ENCODE data around the gene FLYWCH2. TPM values are rescaled to one million over a fixed set of nuclear protein-coding genes. Genes with fewer than 3 reads are reported as not detected.
A peak's percentile ranks its signal among the peaks of the same experiment; 100 is the strongest.

Gene FLYWCH2
- total and polyA plus RNA-seq, 2 of the 13 experiments (the other 11 are each of a cell fraction or from before 2014, with no cell fraction given) = 16.9 to 19.8 TPM

DNA sequence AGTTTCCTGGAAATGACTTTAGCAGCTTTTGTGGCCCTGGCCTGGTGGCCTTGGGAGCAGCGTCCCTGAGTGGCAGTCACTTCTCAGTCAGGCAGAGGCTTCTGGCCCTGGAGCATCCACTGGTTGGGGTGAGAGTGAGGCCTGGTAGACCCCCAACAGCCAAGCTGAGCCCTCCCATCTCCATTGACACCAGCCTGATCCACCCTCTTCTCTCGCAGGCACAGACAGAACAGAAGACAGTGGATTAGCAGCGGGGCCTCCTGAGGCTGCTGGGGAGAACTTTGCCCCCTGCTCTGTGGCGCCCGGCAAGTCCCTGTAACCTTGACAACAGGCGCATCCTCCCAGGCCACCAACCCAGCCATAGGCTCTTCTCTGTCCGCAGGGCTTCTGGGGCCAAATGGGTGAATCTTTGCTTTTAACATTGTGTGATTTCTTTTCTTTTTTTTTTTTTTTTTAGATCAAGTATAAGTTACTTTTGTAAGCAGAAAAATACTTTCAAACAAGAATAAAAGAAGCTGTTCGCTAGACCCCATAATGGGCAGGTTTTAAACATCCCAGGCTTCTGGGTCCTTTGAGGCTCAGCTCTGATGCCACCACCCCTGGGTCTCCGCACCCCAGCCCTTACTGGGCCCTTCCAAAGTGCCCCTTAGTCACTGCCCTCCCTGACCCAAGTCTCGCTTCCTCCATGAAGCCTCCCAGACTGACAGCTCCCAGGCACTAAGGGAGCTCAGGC, 16.0 kb downstream of the FLYWCH2 start (continued):
- TF ChIP-seq, protein P1, sequence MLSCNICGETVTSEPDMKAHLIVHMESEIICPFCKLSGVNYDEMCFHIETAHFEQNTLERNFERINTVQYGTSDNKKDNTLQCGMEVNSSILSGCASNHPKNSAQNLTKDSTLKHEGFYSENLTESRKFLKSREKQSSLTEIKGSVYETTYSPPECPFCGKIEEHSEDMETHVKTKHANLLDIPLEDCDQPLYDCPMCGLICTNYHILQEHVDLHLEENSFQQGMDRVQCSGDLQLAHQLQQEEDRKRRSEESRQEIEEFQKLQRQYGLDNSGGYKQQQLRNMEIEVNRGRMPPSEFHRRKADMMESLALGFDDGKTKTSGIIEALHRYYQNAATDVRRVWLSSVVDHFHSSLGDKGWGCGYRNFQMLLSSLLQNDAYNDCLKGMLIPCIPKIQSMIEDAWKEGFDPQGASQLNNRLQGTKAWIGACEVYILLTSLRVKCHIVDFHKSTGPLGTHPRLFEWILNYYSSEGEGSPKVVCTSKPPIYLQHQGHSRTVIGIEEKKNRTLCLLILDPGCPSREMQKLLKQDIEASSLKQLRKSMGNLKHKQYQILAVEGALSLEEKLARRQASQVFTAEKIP (CRISPR knock-in tag; IDR thresholded peaks at IDR 0.05; ENCODE audit: borderline replicate concordance) = no peak
- TF ChIP-seq ZNF605 (CRISPR knock-in tag; IDR thresholded peaks at IDR 0.05) = no peak
- peak; percentile 62 for TF ChIP-seq ZFY (CRISPR knock-in tag; IDR thresholded peaks at IDR 0.05)
- TF ChIP-seq SNAPC2 (CRISPR knock-in tag; IDR thresholded peaks at IDR 0.05) = no peak
- TF ChIP-seq GFI1 (CRISPR knock-in tag; IDR thresholded peaks at IDR 0.05; ENCODE audit: borderline replicate concordance) = 0 out of 2 replicates have a peak, but pooled peaks have one; percentile 15
- TF ChIP-seq EEA1 (CRISPR knock-in tag; IDR thresholded peaks at IDR 0.05; ENCODE audit: borderline replicate concordance) = no peak
- peak; percentile 32 for TF ChIP-seq XRCC5 (optimal IDR thresholded peaks at IDR 0.05; ENCODE audit: low read length)
- no peak for TF ChIP-seq ZNF788 (CRISPR knock-in tag; IDR thresholded peaks at IDR 0.05; ENCODE audit: borderline replicate concordance)
- TF ChIP-seq JDP2 (CRISPR knock-in tag; IDR thresholded peaks at IDR 0.05; ENCODE audit: borderline replicate concordance) = no peak
- TF ChIP-seq SMAD3 (CRISPR knock-in tag; IDR thresholded peaks at IDR 0.05) = 0 out of 2 replicates have a peak, but pooled peaks have one; percentile 42
- peak; percentile 29; the same call in 1 of the 2 replicates for TF ChIP-seq SALL1 (CRISPR knock-in tag; IDR thresholded peaks at IDR 0.05)
- no peak for TF ChIP-seq KDM4B (CRISPR knock-in tag; IDR thresholded peaks at IDR 0.05)
- no peak for TF ChIP-seq MIXL1 (CRISPR knock-in tag; IDR thresholded peaks at IDR 0.05)
- TF ChIP-seq, protein P2, sequence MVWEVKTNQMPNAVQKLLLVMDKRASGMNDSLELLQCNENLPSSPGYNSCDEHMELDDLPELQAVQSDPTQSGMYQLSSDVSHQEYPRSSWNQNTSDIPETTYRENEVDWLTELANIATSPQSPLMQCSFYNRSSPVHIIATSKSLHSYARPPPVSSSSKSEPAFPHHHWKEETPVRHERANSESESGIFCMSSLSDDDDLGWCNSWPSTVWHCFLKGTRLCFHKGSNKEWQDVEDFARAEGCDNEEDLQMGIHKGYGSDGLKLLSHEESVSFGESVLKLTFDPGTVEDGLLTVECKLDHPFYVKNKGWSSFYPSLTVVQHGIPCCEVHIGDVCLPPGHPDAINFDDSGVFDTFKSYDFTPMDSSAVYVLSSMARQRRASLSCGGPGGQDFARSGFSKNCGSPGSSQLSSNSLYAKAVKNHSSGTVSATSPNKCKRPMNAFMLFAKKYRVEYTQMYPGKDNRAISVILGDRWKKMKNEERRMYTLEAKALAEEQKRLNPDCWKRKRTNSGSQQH (CRISPR knock-in tag; IDR thresholded peaks at IDR 0.05; ENCODE audit: low read depth) = peak; percentile 56; the same call in 1 of the 2 replicates
- TF ChIP-seq, protein P3, sequence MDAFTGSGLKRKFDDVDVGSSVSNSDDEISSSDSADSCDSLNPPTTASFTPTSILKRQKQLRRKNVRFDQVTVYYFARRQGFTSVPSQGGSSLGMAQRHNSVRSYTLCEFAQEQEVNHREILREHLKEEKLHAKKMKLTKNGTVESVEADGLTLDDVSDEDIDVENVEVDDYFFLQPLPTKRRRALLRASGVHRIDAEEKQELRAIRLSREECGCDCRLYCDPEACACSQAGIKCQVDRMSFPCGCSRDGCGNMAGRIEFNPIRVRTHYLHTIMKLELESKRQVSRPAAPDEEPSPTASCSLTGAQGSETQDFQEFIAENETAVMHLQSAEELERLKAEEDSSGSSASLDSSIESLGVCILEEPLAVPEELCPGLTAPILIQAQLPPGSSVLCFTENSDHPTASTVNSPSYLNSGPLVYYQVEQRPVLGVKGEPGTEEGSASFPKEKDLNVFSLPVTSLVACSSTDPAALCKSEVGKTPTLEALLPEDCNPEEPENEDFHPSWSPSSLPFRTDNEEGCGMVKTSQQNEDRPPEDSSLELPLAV (CRISPR knock-in tag; conservative IDR thresholded peaks at IDR 0.05; ENCODE audit: low read depth) = no peak
- no peak for TF ChIP-seq ZNF713 (CRISPR knock-in tag; IDR thresholded peaks at IDR 0.05)
- no peak for TF ChIP-seq ZNF20 (CRISPR knock-in tag; IDR thresholded peaks at IDR 0.05)
- TF ChIP-seq ZNF615 (CRISPR knock-in tag; IDR thresholded peaks at IDR 0.05; ENCODE audit: borderline replicate concordance) = no peak
- no peak for TF ChIP-seq HNRNPL (IDR thresholded peaks at IDR 0.05; ENCODE audit: low read depth, low read length)
- TF ChIP-seq ETV5 (CRISPR knock-in tag; IDR thresholded peaks at IDR 0.05; ENCODE audit: borderline replicate concordance) = 0 out of 2 replicates have a peak, but pooled peaks have one; percentile 11
- peak in 1 of 2 experiments; percentile 54; a peak in 2 of 4 replicates for TF ChIP-seq POLR2A (IDR thresholded peaks at IDR 0.05; ENCODE audit: insufficient read depth in 1 of 2, low read depth in 2 of 2, low read length in 2 of 2)
- no peak for TF ChIP-seq ZSCAN29 (CRISPR knock-in tag; conservative IDR thresholded peaks at IDR 0.05)
- peak; percentile 92 for TF ChIP-seq KDM6A (CRISPR knock-in tag; IDR thresholded peaks at IDR 0.05; ENCODE audit: low read depth)
- TF ChIP-seq, protein P4, sequence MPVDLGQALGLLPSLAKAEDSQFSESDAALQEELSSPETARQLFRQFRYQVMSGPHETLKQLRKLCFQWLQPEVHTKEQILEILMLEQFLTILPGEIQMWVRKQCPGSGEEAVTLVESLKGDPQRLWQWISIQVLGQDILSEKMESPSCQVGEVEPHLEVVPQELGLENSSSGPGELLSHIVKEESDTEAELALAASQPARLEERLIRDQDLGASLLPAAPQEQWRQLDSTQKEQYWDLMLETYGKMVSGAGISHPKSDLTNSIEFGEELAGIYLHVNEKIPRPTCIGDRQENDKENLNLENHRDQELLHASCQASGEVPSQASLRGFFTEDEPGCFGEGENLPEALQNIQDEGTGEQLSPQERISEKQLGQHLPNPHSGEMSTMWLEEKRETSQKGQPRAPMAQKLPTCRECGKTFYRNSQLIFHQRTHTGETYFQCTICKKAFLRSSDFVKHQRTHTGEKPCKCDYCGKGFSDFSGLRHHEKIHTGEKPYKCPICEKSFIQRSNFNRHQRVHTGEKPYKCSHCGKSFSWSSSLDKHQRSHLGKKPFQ (CRISPR knock-in tag; IDR thresholded peaks at IDR 0.05; ENCODE audit: insufficient replicate concordance) = no peak
- no peak for TF ChIP-seq ZNF850 (CRISPR knock-in tag; conservative IDR thresholded peaks at IDR 0.05)

Data from HepG2 (cell line).